HG03045 (cell line): ENCODE data around the gene FANCD2.
"Not testable (repeated sequence)": the region's sequence is repeated elsewhere in the genome, so short reads cannot be mapped to it uniquely, and the experiment has no call there.

Source experiments
- ATAC-seq: cut with Tn5 transposase; IDR thresholded peaks from one replicate; pipeline ENCODE4 v1.9.1; 2021; ENCODE audit warnings: mild to moderate bottlenecking, moderate library complexity; ENCODE audit not compliant: unreplicated experiment

Gene FANCD2

GRCh38 chr3:10026084-10026890 lies at the start of gene FANCD2:
FANCD2 (plus strand) TSS chr3:10026437; CDS start chr3:10028658, 2,221 bp downstream.
- peak; percentile 91 for ATAC-seq

DNA sequence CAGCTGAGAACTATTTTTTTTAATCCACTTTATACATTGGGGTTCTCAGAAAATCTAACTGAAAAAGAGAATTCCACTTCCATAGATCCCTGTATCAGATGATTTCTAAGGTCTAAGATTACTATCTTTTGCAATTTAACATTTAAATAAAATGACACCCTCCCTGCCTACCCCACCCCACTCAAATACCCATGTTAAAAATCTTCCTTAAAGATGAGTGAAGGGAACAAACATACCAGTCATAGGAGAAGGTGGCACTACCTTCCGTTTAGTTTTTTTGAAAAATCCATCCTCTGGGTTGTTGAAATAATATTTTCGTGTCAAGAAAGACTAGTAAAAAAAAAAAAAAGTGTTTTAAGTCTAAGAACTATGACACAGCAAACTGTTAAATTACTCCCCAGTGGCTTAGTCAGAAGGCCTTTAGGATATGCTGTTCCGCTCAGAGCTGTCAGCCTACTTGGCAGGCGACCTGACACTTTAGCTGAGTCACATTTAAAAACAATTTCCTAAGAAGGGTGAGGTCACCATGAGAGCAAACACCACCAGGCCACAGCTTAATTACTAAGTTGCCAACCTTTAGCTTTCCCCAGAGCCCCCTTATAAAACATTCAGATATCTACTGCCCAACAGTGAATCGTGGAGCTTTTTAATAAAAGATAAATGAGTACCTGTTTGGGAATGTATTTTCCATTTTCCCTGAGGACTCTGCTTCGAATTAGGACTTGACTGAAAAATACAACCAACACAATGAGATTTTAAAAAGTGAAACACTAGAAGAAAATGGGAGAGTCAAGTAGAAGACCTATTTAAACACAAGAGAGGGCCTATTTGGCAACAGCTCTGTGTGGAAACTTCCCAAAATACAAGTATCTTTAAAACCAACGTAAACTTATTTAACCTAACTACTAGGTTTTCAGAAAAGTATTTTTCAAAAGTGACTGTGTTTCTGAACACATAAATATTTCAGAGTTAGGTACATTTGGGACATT lies 49.2 kb upstream of the FANCD2 start:
- ATAC-seq: no peak

GRCh38 chr3:9978710-9979305 lies 47.4 kb upstream of the FANCD2 start:
- ATAC-seq: no peak

- ATAC-seq: no peak
Observed at GRCh38 chr3:9980251-9980650, 46.0 kb upstream of the FANCD2 start.

- ATAC-seq: peak; percentile 26
Observed at GRCh38 chr3:9986230-9986725, 40.0 kb upstream of the FANCD2 start.

- no peak for ATAC-seq
Observed at GRCh38 chr3:9994086-9994844, 32.0 kb upstream of the FANCD2 start.

DNA sequence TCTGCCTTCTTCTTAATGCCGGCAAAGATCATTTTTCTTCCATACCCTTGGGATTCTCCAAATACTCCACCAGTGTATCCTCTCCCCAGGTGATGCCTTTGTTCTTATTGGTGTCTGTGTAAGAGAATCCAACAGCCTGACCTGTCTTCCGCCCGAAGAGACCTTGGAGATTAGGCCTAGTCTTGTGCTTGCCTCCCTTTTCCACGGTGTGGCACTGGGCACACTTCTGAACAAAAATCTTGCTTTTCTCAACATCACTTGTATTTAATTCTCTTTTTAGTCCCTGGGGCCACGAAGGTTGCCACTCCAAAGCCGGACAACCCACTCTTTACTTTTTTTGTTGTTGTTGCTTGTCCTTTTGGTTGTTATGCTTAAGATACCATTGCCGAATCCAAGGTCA lies 25.6 kb upstream of the FANCD2 start:
- ATAC-seq: no peak

- no peak for ATAC-seq
Observed at GRCh38 chr3:10002951-10003350, 23.3 kb upstream of the FANCD2 start.

DNA sequence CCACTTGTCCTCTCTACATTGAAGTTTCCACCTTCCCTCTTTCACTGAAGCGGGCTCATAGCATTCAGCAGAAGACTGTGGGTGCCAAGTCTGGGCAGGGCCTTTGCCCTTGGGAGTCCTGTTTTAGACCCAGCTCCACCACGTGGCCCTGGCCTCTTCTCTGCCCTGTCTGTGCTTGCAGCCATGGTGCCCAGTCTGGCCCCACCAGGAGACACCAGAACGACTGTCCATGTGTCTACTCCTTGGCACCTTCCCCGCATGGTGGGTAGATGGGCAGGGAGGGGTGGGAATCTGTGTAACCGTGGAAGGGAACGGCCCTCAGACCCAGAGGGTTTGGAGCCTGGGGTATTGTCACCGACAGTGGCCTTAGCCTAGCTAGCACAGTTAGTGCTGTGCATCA lies 21.7 kb upstream of the FANCD2 start:
- ATAC-seq: no peak

DNA sequence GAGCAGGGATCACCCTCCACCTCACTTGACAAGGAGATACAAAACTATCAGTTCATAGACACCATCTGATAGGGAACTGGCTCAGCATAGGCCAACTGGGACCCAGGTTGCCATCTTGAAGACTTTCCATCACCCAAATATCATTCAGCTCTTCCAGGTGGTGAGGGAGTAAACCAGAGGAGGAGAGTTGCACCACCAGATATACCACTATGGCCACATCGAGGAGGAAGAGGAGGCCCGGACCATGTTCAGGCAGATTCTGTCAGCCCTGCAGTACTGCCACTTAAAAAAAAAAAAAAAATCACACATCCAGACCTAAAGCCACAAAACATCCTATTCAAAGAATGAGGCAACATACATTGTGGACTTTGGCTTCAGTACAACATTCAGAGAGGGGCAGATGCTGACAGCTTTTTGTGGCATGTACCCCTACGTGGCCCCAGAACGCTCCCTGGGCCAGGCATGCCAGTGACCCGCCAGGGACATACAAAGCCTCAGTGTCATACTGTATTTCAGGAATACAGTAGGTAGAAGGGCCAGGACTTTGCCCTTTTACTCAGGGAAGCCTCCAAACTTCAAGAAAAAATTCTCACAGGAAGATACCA lies 21.2 kb upstream of the FANCD2 start:
- ATAC-seq: no peak

GRCh38 chr3:10006048-10006761 lies 20.0 kb upstream of the FANCD2 start:
- no peak for ATAC-seq

DNA sequence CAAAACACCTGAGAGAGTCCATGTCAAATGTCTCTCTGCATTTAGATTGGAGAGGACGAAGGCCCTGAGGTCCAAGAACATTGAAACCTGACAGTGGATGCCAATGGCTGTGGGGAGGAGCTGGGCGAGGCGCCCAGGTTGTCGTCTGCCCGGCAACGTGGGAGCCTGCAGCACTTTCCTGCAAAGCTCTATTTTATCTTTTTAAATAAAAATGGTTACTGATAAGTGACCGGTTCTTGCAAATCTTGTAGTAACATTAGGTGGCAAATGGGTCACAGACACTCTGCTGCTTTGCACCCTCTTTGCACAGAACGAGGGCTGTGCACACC lies 19.5 kb upstream of the FANCD2 start:
- no peak for ATAC-seq

- no peak for ATAC-seq
Observed at GRCh38 chr3:10007126-10007782, 19.0 kb upstream of the FANCD2 start.

- not testable (repeated sequence) for ATAC-seq
Observed at GRCh38 chr3:10008216-10008587, 18.0 kb upstream of the FANCD2 start.

DNA sequence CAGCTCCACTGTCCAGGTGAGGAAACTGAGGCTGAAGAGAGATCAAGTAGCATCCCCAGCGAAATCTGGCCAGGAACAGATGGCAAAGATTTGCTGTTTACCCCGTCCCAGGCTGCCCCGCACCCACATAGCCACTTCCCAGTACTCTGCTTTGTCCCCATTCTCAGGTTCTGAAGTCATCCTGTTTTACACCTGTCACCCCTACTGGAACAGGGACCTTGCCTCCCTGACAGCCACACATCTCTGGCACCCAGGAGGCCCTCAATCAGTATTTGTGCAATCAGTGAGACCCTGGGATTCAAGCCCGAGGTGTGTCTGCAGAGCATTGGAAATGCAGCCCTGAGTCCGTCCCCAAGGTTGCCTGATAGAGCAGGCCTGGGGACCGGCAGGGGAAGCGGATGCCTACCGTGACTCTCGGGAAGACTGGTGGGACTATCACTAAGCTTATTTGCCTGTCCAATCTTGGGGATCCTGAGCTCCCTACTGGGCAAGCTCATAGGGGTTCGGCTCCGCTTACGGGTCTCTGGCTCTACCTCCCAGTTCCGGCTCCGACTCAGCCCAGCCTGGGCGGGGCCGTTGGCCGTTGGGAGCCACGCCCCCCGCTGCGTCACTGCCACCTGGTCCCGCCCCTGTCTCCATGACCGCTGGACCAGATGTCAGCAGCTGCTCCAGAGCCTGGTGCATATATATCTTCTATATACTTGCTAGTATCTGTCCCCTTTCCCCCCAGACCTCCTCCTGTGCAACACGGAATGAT lies 17.5 kb upstream of the FANCD2 start:
- ATAC-seq: peak; percentile 67

DNA sequence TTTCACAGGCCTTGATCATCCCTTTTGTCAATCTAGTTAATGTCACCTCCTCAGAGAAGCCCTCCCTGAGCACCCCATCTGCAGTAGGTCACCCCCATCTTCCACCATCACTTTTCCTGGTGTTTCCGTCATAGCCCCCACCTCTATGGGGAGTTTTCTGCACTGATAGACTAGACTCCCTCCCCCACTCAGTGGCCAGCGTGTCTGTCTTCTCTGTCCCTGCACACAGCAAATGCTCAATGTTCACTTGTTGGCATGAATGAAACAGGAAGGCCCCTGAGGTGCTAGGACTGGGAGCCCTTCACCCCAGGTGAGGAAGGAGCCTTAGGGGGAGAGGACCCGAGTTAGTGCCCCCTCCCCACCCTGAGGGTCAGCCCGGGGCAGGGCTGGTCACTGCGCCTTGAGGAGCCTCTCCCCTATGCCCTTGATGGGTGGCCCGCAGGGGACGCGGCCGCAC lies 15.8 kb upstream of the FANCD2 start:
- ATAC-seq: no peak

- peak; percentile 88 for ATAC-seq
Observed at GRCh38 chr3:10010878-10011465, 15.3 kb upstream of the FANCD2 start.

GRCh38 chr3:10011631-10012030 lies 14.6 kb upstream of the FANCD2 start:
- no peak for ATAC-seq
